SHP77 treated with DMSO at 0.1 percent for 48 hours (cell line): ENCODE measurements around the gene SPTBN2.
A peak's percentile ranks its signal among the peaks of the same experiment; 100 is the strongest.
"Not testable (repeated sequence)": the region's sequence is repeated elsewhere in the genome, so short reads cannot be mapped to it uniquely, and the experiment has no call there.

Source experiments
- DNase-seq: peaks from one replicate; lab custom pipeline; 2025; lab: John Stamatoyannopoulos, UW

Gene SPTBN2

GRCh38 chr11:66724167-66724566, 4.8 kb downstream of the SPTBN2 start:
- not testable (repeated sequence) for DNase-seq

- DNase-seq, result no peak
Observed at GRCh38 chr11:66723693-66724092, 5.3 kb downstream of the SPTBN2 start.

DNA sequence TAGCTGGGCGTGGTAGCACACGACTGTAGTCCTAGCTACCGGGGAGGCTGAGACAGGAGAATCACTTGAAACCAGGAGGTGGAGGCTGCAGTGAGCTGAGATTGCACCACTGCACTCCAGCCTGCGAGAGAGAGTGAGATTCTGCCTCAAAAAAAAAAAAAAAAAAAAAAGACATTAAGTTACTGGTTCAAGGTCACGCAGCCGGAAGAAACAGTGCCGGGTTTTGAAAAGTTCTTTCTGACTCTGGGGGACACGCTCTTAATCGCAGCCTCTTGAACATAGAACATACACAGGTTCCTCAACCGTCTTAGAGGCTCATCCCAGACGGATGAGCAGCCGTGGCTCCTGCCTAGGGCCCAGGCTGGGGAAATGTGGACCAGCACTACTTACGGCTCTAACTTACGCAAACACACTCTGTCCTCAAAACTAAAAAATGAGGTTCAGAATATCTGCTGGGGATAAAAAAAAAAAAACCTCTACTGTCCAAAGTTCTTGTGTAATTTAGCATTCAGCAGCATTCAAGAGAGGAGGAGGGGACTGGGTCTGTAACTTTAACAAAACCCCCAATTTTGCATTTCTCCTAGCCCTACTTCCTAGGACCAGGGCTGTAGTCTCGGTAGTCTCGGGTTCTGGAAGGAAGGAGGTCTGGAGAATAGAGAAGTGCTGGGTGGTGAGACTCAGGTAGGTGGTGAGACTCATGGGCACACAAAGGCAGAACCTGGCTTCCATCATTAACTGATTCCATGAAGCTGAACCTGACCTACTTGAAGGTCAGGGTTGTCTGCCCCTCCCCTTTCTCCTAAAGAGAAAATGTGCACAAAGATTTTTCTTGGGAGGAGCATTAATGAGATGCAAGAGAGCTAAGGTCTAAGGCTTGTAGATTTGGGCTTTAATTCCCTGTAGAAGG, 6.0 kb downstream of the SPTBN2 start:
- no peak for DNase-seq

DNA sequence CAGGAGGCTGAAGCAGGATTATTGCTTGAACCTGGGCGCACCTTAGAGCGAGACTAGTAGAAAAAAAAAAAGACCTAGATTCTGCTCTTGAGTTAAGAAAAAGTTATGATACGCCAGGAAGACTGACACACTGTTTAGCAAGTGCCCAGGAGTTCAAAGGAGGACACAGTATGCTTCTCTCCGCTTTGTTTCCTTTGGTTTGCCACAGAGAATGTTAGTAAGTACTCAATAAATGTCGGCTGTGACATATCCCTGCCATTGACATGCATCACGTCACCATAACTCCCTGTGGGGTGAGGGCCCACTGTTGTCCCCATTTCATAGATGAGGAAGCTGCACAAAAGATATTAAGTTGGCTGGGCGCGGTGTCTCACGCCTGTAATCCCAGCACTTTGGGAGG, 7.1 kb downstream of the SPTBN2 start:
- no peak for DNase-seq

GRCh38 chr11:66720899-66721470, 8.0 kb downstream of the SPTBN2 start:
- no peak for DNase-seq

- peak; percentile 40 for DNase-seq
Observed at GRCh38 chr11:66720223-66720898, 8.7 kb downstream of the SPTBN2 start.

GRCh38 chr11:66719111-66719872, 9.7 kb downstream of the SPTBN2 start:
- no peak for DNase-seq

DNA sequence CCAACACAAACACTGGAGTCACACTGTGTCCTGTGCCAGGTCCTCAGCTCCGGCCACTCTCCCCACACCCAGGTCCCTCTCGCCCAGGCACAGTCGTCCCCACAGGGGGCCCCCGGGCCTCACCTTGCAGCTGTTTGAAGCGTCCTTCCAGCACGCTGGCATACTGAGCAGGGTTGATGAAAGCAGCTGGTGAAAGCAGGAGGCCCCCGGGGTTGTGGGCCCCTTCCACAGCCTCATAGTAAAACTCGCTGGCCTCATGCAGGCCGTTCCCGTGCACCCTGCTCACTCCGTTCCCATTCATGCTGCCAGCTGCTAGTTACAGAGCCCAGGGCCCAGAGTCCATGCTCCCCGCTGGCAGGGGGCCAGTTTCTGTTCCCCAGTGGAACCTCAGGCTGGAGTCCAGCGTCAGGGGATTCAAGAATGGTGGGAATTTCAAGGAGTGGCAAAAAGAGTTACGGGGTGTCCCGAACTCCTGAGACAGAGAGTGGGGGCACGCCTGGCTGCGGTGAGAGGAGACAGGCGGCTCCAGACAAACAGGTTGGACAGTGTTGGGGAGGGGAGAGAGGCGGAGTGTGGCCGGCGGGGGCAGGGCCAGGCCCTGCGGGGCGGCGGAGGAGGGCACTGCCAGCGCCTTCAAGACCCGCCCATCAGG, 10.6 kb downstream of the SPTBN2 start:
- no peak for DNase-seq

DNA sequence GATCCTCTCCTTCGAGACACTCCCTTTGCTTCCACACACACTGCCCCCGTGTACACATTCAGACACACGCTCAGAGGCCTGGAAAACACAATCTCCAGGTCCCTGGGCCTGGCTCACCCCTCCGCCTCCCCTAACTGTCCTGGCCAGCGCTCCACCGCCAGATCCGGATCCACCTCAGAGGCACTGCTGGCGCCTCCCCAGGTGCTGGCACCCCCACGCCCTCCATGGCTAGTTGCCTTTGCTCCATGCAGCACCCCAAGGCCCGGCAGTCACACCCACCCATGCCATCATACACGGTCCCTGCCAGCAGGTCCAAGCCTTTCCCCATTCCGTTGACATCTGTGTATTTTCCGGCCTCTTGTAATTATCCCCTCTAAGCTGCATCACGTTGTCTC, 11.1 kb downstream of the SPTBN2 start:
- DNase-seq, result no peak

DNA sequence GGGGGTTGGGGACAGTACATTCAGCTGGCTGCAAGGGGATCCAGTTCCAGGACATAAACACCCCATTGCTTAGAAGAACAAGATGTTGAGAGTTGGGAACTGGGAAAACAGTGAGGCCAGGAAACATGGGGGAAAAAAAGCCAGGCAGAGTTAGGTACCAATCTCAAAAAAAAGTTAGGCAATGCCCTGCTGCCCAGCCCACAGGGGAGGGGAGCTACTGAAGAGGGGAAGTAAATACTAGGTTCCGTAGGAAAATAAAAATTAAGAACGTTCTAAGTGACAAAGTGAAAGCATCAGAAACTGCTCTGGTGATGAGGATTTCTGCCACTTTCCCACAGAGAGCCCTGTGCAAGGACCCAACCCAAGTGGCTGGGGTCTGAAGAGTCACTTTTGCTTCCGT, 12.0 kb downstream of the SPTBN2 start:
- DNase-seq, result no peak

- DNase-seq, result no peak
Observed at GRCh38 chr11:66715346-66716085, 13.5 kb downstream of the SPTBN2 start.

DNA sequence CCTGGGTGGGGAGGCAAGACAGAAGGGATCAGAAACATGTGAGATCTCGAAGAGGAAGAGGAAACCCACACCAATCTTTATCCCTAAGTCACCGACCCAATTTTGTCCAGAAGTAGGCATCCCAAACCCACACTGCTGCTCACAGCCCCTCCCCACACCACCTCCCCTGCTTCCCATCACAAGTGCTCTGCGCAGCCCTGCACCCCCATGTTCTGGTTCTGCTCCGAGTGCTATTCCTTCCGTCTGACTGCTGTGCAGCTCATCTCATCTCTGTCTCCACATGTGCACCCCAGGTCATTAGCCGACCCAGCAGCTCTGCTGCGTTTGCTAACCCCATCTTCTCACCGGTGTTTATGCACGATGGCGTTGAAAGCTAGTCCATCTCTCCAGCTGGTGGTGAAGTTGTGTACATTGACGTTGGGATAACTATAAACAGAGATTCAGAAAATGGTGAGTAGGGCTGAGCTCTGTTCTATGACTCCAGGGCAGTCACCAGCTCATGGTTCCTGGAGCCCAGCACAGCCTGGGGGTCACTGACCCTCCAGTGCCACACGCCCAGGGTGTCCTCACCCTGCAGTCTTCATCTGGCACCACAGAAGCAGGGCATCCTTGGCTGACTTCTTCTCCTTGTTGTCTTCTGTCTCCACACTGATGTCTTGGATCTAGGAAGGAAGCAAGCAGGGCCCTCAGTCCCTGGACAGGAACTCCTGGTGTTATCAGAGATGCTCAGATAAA, 15.1 kb downstream of the SPTBN2 start:
- DNase-seq, result no peak

GRCh38 chr11:66710384-66710930, 18.6 kb downstream of the SPTBN2 start:
- DNase-seq, result no peak

DNA sequence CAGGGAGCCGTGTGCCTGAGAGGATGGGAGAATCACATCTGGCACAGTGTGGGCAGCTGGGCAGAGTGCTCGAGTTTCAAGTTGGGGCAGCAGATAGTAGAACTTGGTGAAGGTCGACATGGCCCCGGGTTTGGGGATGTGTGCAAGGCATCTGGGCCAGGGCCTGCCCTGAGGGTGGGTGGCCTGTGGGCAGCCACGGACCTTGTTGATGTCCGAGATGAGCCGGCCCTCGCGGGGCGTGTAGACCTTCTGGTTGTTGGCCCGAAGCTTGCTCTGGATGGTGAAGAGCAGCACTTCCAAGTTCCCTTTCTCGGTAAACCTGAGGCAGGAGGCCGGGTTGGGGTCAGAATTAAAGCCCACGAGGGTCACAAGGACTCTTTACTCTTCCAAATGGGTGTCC, 20.3 kb downstream of the SPTBN2 start:
- DNase-seq, result no peak

- no peak for DNase-seq
Observed at GRCh38 chr11:66708094-66708493, 20.9 kb downstream of the SPTBN2 start.

GRCh38 chr11:66707486-66707885, 21.5 kb downstream of the SPTBN2 start:
- DNase-seq, result no peak

GRCh38 chr11:66706989-66707388, 22.0 kb downstream of the SPTBN2 start:
- no peak for DNase-seq

GRCh38 chr11:66705587-66706335, 23.3 kb downstream of the SPTBN2 start:
- DNase-seq, result no peak

GRCh38 chr11:66704659-66705360, 24.2 kb downstream of the SPTBN2 start:
- DNase-seq, result no peak
